Measurements from ENCODE around the gene GTF2H3. TPM values are rescaled to one million over a fixed set of nuclear protein-coding genes. Genes with fewer than 3 reads are reported as not detected.
A peak's percentile ranks its signal among the peaks of the same experiment; 100 is the strongest.

GTF2H3 gene
- total RNA-seq = 38.7 and 39.2 TPM in 2 replicates

DNA sequence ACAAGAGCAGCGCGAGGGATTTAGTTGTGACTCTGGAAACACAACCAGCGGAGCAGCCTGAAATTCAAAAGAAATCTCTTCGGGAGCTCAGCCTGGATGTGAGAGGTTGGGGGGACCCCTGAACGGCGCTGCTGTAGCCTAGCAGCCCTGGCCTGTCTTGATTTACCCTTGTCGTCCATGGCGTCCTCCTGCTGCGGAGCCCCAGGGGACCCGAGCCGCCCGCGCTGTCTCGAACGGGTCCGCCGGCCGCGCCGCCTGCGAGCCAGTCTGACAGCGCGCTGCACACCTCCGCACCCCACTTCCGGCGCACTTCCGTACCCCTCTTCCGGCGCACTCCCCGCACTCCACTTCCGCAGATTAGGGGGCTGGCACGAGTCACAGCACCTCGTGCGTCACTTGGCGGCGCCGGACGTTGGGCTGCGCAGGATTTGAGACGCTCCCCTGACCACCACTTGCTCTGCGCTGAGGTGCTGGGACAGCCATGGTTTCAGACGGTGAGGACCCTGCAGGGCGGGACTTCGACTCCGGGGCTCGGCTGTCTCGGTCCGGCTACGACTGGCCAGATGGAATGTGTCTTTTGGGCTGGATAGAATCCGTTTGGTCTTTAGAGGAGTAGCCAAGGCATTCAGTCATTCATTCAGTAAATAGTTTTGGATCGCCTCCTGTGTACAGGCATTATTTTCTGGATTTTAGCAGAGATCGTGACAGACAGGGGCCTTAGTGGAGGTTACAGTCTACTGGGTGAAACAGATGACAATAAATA lies at the start of gene GTF2H3, which contains the start of gene EIF2B1:
GTF2H3 (plus strand) TSS at position 451 of the 763 bp plus-strand sequence; CDS start at position 482, 31 bp downstream.
EIF2B1 (minus strand) TSS at position 308 of the 763 bp plus-strand sequence; CDS start at position 179, 129 bp downstream.
- H3K36me3 ChIP-seq (ENCODE audit: control insufficient read depth, insufficient read depth, low read length) = peaks cover 6% of the 10 kb centered on the region
- no peak for FAIRE-seq
- no peaks in the 10 kb centered on the region for H3K27me3 ChIP-seq (ENCODE audit: control insufficient read depth, insufficient read depth, low read length)
- TF ChIP-seq, protein P1, sequence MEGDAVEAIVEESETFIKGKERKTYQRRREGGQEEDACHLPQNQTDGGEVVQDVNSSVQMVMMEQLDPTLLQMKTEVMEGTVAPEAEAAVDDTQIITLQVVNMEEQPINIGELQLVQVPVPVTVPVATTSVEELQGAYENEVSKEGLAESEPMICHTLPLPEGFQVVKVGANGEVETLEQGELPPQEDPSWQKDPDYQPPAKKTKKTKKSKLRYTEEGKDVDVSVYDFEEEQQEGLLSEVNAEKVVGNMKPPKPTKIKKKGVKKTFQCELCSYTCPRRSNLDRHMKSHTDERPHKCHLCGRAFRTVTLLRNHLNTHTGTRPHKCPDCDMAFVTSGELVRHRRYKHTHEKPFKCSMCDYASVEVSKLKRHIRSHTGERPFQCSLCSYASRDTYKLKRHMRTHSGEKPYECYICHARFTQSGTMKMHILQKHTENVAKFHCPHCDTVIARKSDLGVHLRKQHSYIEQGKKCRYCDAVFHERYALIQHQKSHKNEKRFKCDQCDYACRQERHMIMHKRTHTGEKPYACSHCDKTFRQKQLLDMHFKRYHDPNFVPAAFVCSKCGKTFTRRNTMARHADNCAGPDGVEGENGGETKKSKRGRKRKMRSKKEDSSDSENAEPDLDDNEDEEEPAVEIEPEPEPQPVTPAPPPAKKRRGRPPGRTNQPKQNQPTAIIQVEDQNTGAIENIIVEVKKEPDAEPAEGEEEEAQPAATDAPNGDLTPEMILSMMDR (IDR thresholded peaks at IDR 0.05; ENCODE audit: insufficient read depth, low read length, severe bottlenecking) = no peak
- H3K4me3 ChIP-seq (ENCODE audit: low read depth, low read length) = peak within 1 kb of the TSS; percentile 99
- DNase-seq (ENCODE audit: low read depth) = peak; percentile 92

GRCh38 chr12:123591702-123592481 lies 41.7 kb upstream of the GTF2H3 start:
- H3K27me3 ChIP-seq (ENCODE audit: control insufficient read depth, insufficient read depth, low read length) = no peaks in the 10 kb centered on the region
- H3K36me3 ChIP-seq (ENCODE audit: control insufficient read depth, insufficient read depth, low read length) = peaks cover 11% of the 10 kb centered on the region
- H3K4me3 ChIP-seq (ENCODE audit: low read depth, low read length) = no peak overlapping the region
- TF ChIP-seq, protein P1 (IDR thresholded peaks at IDR 0.05; ENCODE audit: insufficient read depth, low read length, severe bottlenecking) = no peak
- FAIRE-seq = no peak
- DNase-seq (ENCODE audit: low read depth) = no peak

- H3K4me3 ChIP-seq (ENCODE audit: low read depth, low read length) = no peak overlapping the region
- DNase-seq (ENCODE audit: low read depth) (no peak), FAIRE-seq (no peak)
- peaks cover 8% of the 10 kb centered on the region for H3K36me3 ChIP-seq (ENCODE audit: control insufficient read depth, insufficient read depth, low read length)
- H3K27me3 ChIP-seq (ENCODE audit: control insufficient read depth, insufficient read depth, low read length) = no peaks in the 10 kb centered on the region
- TF ChIP-seq, protein P1 (IDR thresholded peaks at IDR 0.05; ENCODE audit: insufficient read depth, low read length, severe bottlenecking) = no peak
Observed at GRCh38 chr12:123595729-123596128, 37.9 kb upstream of the GTF2H3 start.

DNA sequence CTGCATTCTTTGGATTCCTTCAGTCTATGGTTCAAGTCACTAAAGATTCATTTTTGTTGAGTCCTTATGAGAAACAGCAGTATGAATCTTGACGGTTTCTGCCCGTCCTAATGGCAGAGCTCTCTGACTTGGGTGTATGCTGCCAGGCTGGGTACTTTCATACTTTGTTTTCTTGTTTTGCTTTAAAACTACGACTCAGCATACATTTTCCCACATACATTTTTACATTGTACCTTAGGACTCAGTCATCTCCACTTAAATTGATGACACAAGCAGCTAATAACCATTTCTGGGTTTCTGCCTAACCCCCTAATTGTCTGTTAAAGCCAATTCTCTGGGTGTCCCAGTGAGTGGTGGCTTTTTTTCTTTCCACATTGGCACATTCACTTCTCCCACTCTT lies 36.5 kb upstream of the GTF2H3 start:
- FAIRE-seq = no peak
- TF ChIP-seq, protein P1 (IDR thresholded peaks at IDR 0.05; ENCODE audit: insufficient read depth, low read length, severe bottlenecking) = no peak
- H3K27me3 ChIP-seq (ENCODE audit: control insufficient read depth, insufficient read depth, low read length) = no peaks in the 10 kb centered on the region
- no peak overlapping the region for H3K4me3 ChIP-seq (ENCODE audit: low read depth, low read length)
- DNase-seq (ENCODE audit: low read depth) = no peak
- peaks cover 8% of the 10 kb centered on the region for H3K36me3 ChIP-seq (ENCODE audit: control insufficient read depth, insufficient read depth, low read length)

GRCh38 chr12:123598522-123598921 lies 35.1 kb upstream of the GTF2H3 start:
- TF ChIP-seq, protein P1 (IDR thresholded peaks at IDR 0.05; ENCODE audit: insufficient read depth, low read length, severe bottlenecking) = no peak
- no peak for FAIRE-seq
- H3K36me3 ChIP-seq (ENCODE audit: control insufficient read depth, insufficient read depth, low read length) = peaks cover 6% of the 10 kb centered on the region
- no peak overlapping the region for H3K4me3 ChIP-seq (ENCODE audit: low read depth, low read length)
- DNase-seq (ENCODE audit: low read depth) = no peak
- no peaks in the 10 kb centered on the region for H3K27me3 ChIP-seq (ENCODE audit: control insufficient read depth, insufficient read depth, low read length)
